GM18909 (cell line): Measurements from ENCODE around the gene SEMA6A.

Experiments
- ATAC-seq: cut with Tn5 transposase; IDR thresholded peaks from one replicate; pipeline ENCODE4 v1.9.1; 2021; ENCODE audit warnings: mild to moderate bottlenecking; ENCODE audit not compliant: unreplicated experiment, poor library complexity

Gene SEMA6A

DNA sequence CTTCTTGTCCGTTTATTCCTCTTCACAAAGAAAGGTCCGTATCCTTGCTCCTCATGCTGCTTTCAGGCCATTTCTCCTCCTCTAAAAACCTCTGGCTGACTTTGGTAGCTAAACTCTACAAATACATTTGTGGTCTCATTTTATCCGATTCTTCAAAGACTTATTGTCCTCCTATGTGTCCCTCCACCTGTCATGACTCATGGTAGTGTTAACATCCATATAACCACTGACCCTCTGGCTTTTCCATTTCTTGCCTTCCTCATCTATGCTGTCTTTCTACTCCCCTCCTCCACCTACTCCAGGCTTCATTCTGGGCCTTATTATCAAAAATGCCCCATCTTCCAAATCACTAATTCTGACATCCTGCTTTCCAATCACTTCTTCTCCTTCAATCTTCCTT, 4.1 kb upstream of the SEMA6A start:
- ATAC-seq = no peak

DNA sequence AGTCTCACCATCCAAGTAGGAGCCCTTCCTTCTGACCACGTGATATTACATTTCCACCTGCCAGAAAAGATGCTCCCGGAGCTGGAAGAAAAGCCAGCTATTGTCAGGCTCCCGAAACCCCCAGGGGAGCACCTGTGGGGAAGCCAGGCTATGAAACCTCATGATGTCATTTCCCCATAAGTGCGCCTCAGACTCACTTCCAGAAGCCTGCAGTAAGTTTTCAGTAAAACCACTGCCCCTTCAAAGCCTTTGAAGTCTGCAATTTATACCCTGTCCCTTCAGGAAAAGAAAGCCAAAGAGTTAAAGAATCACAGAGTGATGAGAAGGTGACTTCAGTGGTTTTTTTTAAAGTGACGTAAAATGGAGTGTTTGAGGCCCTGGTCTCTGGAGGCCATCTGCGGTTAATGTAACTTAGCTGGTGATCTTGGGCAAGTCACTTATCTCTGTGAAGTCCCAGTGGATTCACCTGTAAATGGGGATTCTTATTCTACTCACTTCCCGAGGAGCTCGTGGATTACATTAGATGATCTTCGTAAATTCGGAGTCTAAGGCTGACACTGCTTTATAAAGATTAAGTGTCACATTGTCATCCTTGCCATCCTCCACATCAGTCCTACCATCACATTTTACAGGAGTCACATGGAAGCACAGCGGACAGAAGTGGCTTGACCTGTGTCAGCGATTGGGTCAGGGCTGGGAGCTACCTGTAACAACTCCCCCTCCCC, 2.6 kb upstream of the SEMA6A start:
- peak; percentile 70 for ATAC-seq

DNA sequence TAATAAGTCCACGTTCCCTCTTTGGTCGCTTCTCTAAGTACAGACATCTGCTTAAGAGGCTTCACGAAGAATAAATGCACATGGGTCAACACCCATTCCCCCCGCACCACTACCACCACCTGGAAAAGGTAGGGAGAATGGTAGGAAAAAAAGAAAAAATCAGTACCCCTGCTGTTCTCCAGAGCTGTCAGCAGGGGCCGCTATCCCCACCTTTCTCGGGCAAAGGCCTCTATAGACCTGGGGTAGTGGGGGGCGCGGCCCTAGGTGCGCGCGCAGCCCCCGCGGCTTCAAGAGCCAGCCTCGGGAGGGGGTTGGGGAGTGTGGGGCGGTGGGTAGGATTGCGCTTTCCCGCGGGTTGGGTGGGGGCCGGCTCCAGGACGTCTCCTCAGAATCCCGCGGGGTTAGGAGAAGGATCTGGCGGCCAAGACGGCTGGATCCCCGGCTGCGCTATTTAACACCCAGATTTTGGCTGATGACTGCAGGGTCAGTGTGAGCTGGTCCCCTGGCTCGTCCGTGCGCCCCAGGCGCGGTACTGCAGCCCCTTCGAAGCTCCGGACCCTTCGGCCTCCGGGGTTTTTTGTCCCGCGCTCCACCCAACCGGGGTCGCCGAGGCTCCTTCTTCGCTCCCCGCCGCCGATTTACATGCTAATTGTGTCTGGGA, 1.6 kb upstream of the SEMA6A start:
- ATAC-seq = peak; percentile 49

DNA sequence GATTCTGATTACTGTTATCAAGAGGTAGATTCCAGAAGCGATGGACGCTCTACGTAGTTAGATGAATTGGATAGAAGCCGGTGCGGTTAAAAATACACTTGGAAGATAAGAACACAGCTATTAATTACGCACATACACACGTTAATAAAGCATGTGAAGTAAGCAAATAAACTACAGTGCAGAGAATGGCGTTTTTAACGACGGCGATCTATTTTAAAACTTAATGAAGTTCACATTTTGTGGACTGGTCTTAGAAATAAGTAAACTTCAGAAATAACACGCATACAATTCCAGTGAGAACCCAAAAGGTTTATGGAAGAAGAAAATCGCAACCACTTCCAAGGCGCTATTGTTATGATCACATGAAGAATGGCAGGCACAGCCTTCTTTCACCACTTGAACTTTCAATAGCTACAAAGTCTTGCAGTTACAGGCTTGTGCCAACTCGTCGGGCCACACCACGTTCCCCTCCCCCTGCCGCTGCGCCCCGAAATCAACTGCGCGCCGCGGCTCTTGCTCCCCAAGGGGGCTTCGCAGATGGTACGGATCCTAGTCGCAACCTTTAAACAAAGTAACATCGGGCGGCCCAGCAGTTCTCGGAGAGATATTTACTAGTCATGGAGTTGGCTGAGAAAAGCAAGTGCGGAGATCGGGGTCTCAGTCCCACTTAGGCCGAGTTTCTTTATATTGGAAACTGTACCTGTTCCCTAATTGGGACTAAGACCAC, 866 bp upstream of the SEMA6A start:
- ATAC-seq = no peak

DNA sequence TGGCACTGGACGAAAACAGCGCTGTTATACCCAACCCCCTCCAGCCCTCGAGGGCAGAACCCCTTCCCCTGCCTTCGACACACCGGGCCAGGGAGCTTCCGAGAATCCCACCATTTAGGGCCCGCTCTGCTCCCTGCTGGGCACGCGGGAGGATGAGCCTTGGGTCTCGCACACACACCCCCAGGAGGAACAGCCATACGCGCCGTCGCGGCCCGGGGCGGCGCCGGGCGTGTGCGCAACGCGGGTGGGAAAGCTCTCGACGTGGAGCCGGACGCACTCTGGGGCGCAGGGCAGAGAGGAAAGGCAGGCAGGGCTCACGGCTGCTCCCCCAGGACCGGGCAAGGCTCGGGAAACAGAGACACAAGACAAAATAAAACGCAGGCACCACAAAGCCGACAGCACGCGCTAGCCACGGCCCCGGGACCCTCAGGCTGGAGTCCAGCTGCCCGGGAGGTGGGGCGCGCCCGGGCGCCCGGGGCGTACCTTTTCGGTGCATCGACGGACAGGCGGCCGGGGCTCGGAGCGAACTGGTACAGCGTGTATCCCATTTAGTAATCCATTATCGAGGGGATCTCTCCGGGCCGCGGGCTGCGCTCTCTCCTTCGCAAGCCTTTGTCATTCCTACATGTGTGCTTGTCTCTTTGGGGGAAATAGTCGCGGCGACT, 789 bp downstream of the SEMA6A start:
- ATAC-seq = no peak

DNA sequence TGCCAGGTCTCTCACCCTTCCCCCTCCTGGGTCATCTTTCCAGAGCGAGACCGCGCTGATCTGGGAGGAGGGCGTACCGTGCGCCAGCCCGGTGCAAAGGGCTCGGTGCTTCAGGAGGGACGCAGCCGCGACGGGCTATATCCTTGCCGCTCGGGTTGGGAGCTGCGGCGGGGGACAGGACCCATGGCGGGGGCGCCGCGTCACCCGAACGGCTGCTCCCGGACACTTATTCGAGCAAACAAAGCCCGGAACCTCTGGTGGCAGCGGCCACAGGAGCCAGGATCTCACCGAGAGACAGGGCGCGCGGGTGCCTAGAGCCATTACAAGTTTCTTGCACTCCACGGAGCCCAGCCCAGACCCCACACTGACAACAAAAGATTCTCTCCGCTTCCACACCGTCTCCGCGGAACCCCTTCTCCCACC, 1.3 kb downstream of the SEMA6A start:
- no peak for ATAC-seq

DNA sequence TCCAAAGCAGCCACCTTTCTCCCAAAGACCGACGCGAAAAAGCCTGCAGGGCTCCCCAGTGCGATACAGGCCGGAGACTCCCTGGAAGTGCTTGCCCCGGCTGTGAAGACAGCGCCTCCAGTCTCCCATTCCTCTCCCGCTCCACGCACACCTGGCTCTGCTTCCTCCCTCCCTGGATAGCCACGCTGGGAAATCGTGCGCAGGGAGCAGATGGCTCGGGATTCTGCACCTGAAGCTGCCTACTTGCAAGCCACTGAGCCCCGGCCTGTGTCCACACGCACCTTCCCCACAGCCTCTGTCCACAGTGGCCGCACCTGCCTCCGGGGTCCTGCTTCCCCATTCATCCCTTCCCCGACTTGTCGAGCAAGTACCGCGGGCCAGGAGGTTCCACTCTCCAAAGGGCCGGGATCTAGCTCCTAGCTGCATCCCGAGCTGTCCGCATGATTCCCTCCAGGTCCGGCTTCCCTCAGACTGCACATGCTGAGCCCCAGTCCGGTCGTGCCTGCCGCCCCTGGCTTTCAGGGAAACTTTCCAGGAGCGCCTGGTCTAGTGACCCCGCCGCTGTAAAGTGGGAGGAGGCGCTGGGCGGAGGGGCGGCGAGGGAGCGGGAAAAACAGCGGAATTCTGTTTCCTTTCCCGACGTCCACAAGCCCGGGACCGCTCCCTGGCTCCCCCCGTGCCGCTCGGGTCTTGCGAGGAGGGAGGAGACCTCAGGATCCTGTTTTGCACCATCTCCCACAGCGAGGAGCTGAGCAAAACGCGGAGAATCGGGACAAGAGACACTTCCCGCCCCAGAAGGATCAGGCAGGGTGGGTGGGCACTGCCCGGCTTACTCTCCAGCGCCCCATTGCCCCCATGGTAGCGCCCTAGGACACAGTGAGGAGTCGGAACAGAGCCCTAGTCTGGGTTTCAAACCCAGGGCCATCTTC, 2.0 kb downstream of the SEMA6A start:
- ATAC-seq = no peak

DNA sequence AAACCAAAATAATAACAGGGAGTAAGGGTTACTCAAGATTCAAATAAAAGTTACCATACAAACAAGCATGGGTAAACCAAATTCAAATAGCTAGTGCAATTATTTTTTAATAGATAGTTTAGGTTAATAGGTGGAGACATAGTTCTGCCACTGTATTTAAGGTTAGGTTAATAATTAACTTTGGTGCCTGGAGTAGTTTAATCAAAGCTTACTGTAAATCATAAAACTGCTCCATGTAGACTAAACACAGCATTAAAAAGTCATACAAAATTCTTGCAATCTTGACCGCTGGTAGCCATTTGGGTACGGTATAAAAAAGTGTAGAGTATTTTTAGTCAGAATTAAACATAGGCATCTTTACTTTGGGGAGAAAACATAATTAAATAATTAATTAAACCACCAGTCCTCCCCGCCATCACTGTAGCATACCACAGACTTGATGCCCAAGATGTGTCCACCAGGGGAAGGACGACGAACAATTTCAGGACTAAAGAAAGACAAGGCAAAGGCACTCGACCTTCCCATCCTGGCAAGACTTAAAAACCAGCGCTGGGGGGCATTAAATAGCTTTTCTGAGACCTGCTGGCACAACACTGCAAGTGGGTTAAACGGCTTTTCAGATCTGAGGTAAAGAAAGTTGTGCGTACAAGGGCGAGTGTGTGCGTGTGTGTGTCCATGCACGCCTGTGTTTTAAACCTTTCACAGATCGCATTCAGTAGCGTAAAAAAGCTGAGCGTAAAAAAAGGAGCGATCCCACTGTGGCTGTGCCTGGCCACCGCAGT, 2.9 kb downstream of the SEMA6A start:
- no peak for ATAC-seq

DNA sequence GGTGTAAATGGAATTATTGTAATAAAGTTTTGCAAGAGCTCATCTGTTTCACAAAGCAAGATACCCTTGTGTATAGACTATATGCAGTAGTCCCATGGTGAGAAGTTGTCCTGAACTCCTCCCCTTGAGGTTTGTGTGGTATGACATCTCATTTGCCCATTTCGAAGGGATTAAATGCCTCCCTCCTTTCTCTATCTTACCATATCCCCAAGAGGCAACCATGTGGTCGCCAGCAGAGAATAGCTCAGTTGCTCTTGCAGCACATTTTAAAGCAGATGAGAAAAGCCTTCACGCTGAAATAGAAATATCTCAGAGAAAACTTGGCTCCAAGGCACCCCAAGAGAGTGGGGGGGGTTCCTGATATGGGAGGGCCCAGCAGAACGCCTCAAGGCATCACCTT, 4.6 kb downstream of the SEMA6A start:
- ATAC-seq = no peak

DNA sequence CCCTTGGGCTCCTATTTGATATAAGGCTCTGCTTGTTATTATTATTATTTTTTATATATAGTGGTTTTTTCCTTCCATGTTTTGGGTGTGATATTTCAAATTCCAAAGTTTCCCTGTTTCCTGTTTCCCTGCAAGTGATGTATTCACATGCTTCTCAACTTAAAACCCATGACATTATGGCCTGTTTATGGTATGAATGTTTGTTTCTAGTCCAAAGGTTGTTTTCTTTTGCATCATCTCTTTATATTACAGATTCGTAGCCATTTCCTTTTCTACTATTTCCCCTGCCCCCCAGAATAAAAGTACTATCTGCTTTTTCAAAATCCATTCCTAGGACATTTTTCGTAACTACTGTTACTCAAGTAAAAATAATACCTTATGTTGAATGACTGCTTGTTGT, 7.5 kb downstream of the SEMA6A start:
- ATAC-seq = no peak

DNA sequence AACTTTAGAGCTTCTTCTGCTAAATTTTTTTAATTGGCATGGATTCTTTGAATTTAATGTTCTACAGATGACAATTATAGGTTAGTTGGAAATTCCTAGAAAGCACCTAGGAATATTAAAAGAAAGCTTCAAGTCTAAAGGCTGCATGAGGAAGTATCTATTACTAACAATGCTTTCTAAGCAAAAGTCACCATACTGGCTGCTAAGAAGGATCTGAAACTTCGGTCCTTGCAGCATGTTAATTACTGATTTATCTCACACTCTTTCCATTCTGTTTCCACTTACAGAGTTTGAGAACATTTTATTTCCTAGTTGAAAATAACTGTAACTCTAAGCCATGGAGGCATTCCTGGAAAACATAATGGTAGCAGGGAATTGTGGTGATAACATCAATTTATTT, 8.4 kb downstream of the SEMA6A start:
- peak; percentile 89 for ATAC-seq

DNA sequence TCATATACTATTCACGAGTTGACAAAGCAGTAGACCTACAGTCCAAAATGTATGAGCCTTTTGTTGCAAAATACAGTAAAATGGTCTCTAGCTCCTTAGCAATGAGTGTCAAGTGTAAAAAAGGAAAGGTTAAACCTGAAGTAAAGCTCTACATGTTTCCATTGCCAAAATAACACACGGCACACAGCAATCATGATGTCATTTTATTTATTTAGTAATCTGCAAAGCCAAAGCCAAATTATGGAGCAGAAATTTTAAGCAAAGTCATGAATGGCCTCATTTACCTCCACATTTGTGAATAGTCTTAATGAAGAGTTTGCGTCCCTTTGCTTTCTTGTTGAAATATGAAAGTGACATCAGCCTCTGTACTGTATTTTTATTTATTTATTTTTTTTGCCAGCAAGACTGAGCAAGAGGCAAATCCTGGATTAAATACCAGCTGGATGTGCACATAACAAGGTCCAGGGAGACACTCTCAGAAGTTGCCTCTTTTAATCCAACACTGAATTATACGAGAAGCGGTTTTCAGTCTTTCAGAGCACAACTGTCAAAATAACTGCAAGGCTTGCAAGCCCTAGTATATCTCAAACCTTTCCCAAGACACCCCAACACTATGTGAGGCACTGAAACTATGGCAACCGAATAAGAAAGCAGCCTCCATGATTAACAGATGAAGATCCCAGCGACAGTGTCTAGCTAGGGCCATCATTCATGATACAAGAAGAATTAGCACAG, 9.7 kb downstream of the SEMA6A start:
- no peak for ATAC-seq

DNA sequence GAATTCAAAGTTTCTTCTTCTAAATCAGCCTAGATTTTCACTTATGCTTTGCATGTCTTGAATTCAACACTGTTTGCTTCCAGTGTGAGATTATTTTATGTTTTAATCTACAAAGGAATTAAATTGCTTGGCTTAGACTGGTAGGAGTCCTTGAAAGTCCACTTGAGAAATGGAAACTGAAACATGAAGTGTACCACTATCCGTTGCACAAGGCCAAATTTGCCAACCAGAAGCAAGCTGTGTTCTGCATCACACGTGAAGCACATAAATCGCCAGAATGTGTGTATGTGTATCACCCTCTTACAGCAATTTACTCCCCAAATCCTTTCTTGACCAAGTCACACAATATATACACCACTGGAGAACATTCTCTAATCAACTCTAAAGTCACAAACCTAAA, 10.3 kb downstream of the SEMA6A start:
- ATAC-seq = no peak

DNA sequence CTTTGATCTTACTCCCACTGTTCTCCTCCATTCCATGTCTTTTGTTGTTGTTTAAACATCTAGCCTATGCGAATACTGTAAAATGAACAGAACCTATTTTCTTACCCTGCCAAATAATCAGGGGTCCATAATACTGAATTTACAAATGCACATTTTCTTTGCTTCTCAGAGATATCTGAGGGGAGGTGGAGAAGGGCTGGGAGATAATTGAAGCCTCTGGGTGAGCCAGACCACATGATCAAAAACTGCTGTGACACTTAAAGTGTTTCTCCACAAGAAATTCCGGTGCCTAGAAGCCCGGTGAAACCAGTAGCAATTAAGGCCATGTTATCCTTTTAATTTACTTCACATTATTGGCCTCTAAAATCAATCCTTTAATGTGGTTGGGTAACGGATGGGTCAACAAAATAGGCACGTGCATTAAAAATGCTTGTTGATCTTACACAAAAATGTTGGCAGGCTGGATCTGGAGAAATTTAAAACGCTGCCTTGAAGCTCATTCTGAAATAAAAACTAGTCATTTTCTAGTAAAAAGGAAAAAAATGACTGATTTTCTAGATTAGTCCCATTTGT, 10.8 kb downstream of the SEMA6A start:
- no peak for ATAC-seq

DNA sequence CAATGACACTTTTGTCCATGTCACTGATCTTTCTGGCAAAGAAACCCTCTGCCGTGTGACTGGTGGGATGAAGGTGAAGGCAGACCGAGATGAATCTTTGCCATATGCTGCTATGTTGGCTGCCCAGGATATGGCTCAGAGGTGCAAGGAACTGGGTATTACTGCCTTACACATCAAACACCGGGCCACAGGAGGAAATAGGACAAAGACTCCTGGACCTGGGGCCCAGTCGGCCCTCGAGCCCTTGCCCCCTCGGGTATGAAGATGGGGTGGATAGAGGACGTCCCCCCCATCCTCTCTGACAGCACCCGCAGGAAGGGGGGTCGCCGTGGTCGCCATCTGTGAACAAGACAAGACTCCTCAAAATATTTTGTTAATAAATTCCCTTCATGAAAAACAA, 12.0 kb downstream of the SEMA6A start:
- no peak for ATAC-seq

DNA sequence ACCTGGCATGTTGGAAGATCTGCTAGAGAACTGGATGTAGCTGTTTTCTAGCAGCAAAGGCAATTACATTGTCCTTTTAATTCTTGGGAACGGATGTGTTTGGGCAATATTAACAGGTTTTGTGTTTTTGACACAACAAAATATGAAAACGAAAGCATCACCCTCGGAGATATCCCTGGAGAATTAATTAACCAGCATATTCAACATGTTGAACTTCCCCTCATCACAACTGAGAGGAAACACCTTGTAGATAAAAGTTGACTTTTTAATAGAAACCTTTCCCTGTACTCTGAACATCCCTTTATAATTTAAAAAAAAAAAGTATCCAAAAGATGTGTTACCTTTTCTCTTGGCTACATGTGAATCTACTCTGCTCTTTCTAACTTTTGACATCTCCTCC, 13.0 kb downstream of the SEMA6A start:
- ATAC-seq = no peak

DNA sequence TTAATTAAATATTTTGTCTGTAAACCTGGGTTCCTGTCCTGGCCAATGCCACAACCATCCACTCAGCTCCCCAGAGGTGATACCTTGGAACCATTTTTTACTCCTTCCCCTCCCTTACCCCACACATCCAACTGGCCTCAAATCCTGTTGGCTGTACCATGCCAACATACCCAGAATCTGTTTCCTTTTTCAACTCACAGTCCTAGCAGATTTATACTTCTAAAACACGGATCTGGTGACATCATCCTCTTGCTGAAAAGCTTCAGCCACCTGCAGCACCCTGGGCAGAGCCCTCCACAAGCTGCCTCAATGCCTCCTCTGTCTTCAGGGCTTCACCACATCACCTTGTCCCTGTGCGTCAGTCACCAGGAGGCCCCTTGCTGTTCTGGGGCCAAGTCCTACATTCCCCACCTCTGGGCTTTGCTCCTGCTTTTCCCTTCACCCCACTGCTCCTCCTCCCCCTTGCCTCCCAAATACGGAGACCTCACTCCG, 14.9 kb downstream of the SEMA6A start:
- ATAC-seq = no peak

DNA sequence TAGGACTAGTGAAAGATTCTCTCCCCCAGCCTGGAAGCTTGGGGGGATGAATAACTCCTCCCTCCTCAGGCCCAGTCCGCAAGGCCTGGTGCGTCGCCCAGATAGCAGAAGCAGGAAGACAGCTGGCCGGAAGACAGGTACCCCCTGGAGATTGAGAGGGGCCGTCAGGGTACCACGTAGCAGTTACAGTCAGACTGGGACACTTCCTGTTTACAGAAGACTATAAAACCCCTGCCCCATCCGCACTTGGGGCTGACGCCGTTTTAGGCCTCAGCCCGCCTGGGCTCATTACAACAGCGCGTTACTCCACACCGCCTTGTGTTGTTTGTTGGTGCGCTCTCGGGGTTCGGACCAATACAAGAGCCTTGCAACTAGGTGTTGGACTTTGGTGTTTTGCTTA, 15.4 kb downstream of the SEMA6A start:
- ATAC-seq = no peak
